Measurements from ENCODE around the gene MEIOB.

The MEIOB gene

GRCh38 chr16:1791943-1792812 lies 79.8 kb downstream of the MEIOB start:
- TF ChIP-seq CTCF (IDR thresholded peaks at IDR 0.05; ENCODE audit: low read depth, low read length): no peak
- DNase-seq (ENCODE audit: extremely low read depth, low read depth): no peak

- no peak for DNase-seq (ENCODE audit: extremely low read depth, low read depth)
- no peak for TF ChIP-seq CTCF (IDR thresholded peaks at IDR 0.05; ENCODE audit: low read depth, low read length)
These were observed 80.6 kb downstream of the MEIOB start for GRCh38 chr16:1791256-1791942.

- no peak for TF ChIP-seq CTCF (IDR thresholded peaks at IDR 0.05; ENCODE audit: low read depth, low read length)
These were observed 81.2 kb downstream of the MEIOB start for GRCh38 chr16:1790611-1791255.

GRCh38 chr16:1790261-1790610 lies 81.7 kb downstream of the MEIOB start:
- no peak for TF ChIP-seq CTCF (IDR thresholded peaks at IDR 0.05; ENCODE audit: low read depth, low read length)
- no peak for DNase-seq (ENCODE audit: extremely low read depth, low read depth)

More at GRCh38 chr16:1790611-1791255, 81.2 kb downstream of the MEIOB start:
- no peak for DNase-seq (ENCODE audit: extremely low read depth, low read depth)

GRCh38 chr16:1789643-1790045 lies 82.3 kb downstream of the MEIOB start:
- DNase-seq (ENCODE audit: extremely low read depth, low read depth): no peak
- TF ChIP-seq CTCF (IDR thresholded peaks at IDR 0.05; ENCODE audit: low read depth, low read length): no peak

- no peak for DNase-seq (ENCODE audit: extremely low read depth, low read depth)
- TF ChIP-seq CTCF (IDR thresholded peaks at IDR 0.05; ENCODE audit: low read depth, low read length): no peak
These were observed 83.3 kb downstream of the MEIOB start for GRCh38 chr16:1788708-1789100.
